Endothelial cell (in vitro differentiated cells): ENCODE data around the gene PINLYP. TPM values are rescaled to one million over a fixed set of nuclear protein-coding genes. Genes with fewer than 3 reads are reported as not detected.

Experiments
- total RNA-seq: library from RNA; stranded (reverse); fragmentation: NEBNext Ultra II Directional; extraction: Animal tissue kit (Norgen Biotek cat#: 25700); gene quantifications from one replicate; pipeline ENCODE4 v1.2.1, GENCODE V29; 2021; ENCODE audit not compliant: unreplicated experiment

PINLYP gene
- total RNA-seq, 1 donor from 2014 or later: 3.4 TPM

Other genes with a start within 250 kb of the PINLYP start
- 0.38 TPM for gene CD177, start 222.1 kb upstream of the PINLYP start, total RNA-seq
- gene TEX101, start 160.9 kb upstream of the PINLYP start, total RNA-seq: not detected
- gene LYPD3, start 110.2 kb upstream of the PINLYP start, total RNA-seq: 0.67 TPM
- gene PHLDB3, start 71.1 kb upstream of the PINLYP start, total RNA-seq: 9.6 TPM
- gene ETHE1, start 48.6 kb upstream of the PINLYP start, total RNA-seq: 42.9 TPM
- gene ZNF575, start 42.6 kb upstream of the PINLYP start, total RNA-seq: 2.3 TPM
- 45.1 TPM for gene XRCC1, start 274 bp upstream of the PINLYP start, total RNA-seq
- 48.6 TPM for gene IRGQ, start 20.3 kb downstream of the PINLYP start, total RNA-seq
- 10.7 TPM for gene ZNF576, start 20.8 kb downstream of the PINLYP start, total RNA-seq
- gene SRRM5, start 36.3 kb downstream of the PINLYP start, total RNA-seq: 0.26 TPM
- 97.7 TPM for gene ZNF428, start 43.8 kb downstream of the PINLYP start, total RNA-seq
- 21.1 TPM for gene CADM4, start 64.0 kb downstream of the PINLYP start, total RNA-seq
- 16.3 TPM for gene PLAUR, start 94.4 kb downstream of the PINLYP start, total RNA-seq
- not detected for gene IRGC, start 140.3 kb downstream of the PINLYP start, total RNA-seq
- gene SMG9, start 179.2 kb downstream of the PINLYP start, total RNA-seq: 38.8 TPM
- 0.28 TPM for gene KCNN4, start 205.2 kb downstream of the PINLYP start, total RNA-seq
- not detected for gene LYPD5, start 226.6 kb downstream of the PINLYP start, total RNA-seq